GM19025 (cell line): ENCODE data around the gene CDC42SE2.
"Not testable (repeated sequence)": the region's sequence is repeated elsewhere in the genome, so short reads cannot be mapped to it uniquely, and the experiment has no call there.

Experiments
- ATAC-seq: cut with Tn5 transposase; IDR thresholded peaks from one replicate; pipeline ENCODE4 v1.9.1; 2021; ENCODE audit warnings: mild to moderate bottlenecking, low read depth, moderate library complexity; ENCODE audit not compliant: unreplicated experiment

Gene CDC42SE2

DNA sequence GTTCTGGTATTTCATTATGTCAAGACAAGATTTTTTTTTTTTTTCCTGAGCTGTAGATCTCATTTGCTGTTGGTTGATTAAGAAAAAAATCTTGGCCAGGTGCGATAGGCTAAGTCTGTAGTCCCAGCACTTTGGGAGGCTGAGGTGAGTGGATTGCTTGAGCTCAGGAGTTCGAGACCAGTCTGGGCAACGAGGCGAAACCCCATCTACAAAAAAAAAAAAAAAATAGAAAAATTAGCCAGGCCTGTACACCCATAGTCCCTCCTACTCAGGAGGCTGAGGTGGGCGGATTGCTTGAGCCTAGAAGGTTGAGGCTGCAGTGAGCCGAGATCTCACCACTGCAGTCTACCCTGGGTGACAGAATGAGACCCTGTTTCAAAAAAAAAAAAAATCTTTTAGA, 12.2 kb downstream of the CDC42SE2 start:
- ATAC-seq, result no peak

DNA sequence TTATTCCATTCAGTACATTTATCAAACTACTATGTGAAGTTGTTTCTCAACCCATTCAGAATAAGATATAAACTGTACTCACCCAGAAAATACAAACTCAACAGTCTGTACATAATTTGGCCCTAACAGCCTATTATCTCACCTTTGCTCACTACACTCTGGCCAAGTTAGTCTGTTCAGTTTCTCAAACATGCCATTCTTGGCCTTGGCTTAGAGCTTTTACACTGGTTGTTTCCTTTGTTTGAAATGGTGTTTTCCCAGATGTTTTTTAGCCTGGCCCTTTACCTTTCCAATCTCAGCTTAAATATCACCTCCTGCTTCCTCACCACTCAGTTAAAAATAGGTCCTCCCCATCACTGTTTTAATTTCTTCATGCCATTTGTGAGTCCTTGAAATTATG, 13.6 kb downstream of the CDC42SE2 start:
- no peak for ATAC-seq

DNA sequence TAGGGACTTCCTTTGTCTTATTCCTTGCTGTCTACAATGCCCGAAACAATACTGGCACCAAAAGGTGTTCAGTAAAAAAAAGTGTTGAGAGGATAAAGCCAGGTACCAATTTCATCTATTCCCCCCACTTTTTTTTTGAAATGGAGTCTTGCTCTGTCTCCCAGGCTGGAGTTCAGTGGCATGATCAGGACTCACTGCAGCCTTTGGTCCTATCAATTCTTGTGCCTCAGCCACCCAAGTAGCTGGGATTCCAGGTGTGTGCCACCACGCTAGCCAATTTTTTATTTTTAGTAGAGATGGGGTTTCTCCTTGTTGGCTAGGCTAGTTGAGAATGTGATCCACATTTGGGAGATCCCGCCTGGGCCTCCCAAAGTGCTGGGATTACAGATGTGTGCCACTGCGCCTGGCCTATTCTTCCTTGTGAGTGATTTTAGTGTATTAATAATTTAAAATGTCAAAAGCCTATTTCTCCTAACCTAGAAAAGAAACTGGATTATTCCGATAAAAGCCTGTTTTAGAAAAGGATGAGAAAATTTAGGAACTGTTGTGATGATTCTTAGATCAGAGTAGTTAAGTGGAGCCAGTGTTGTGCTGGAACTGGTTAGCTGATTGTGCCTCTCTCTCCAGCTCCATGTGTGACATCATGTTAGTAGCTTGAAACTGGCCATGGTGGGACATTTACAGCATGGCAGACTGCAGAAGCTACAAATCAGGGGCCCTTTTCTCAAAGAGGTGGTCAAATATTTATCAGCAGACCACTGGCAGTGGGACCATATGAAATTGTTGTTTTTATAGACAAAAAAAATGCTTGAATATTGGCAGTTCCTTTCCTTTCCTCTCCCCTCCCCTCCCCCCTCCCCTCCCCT, 14.3 kb downstream of the CDC42SE2 start:
- ATAC-seq, result no peak

- ATAC-seq, result not testable (repeated sequence)
Observed at GRCh38 chr5:131278741-131279124, 14.9 kb downstream of the CDC42SE2 start.

- no peak for ATAC-seq
Observed at GRCh38 chr5:131279204-131279603, 15.4 kb downstream of the CDC42SE2 start.

- no peak for ATAC-seq
Observed at GRCh38 chr5:131280417-131280816, 16.6 kb downstream of the CDC42SE2 start.

DNA sequence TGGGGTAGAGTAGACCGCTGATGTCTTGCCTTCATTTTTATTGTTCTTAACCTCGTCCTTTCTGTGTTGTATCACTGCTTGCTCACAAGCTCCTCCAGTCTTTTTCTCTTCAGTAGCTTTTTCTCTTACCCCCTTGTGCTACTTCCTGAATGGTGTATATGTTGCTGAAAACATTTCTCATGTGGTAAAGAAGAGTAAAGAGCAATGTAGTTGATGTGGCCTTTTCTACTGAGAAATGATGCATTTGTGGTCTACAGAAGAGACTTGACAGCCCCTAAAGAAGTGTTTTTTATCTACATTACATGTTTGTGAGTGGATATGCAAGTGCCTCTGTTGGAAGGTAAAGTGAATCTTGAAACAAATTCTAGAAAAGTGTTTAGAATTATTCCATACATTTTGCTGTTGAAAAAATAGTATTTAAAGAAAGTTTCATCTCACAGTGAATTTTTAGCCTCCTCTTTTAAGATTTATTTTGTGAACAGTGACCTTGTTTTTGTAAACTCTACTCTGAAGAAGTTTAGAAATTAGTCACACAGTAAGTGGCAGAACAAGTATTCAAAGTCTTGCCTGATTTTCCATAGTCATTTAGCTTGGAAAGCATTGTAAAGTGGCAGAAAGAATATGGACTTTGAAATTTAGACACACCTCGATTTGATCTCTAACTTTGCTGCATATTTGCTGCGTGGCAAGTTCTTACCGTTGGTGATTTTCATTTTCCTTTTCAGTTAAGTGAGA, 17.4 kb downstream of the CDC42SE2 start:
- ATAC-seq, result no peak

DNA sequence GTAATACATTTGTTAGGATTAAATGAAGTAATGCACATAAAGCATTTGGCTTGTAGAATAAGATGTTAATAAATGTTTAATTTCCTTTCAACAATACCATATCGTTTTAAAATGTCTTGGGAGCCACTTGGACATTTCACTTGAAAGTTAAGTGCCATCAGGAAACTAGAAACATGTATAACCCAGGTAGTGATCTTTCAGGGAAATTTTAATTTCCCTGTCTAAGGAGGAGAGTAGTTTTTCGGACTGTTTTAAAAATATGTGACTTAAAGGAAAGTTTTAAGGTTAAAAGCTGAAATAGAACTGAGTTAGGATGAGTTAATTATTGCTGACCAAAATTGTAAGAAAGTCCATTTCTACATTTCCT, 18.0 kb downstream of the CDC42SE2 start:
- ATAC-seq, result no peak

DNA sequence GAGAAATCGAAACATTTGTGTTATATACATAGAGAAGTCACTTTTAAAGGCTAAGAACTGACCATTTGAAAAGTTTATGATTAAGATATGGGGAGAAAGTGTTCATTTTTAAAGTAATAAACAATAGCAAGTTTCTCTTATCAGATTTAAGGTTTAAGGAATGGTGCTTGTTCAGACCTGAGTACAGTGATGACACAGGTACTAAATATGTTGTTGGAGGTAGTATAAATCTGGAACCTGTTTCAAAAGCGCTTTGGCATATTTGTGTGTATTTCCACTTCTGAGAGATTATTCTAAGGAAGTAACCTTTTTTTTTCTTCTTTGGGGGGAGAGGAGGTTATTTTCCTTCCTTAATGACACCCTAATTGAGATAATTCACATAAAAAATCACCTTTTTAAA, 18.4 kb downstream of the CDC42SE2 start:
- no peak for ATAC-seq

DNA sequence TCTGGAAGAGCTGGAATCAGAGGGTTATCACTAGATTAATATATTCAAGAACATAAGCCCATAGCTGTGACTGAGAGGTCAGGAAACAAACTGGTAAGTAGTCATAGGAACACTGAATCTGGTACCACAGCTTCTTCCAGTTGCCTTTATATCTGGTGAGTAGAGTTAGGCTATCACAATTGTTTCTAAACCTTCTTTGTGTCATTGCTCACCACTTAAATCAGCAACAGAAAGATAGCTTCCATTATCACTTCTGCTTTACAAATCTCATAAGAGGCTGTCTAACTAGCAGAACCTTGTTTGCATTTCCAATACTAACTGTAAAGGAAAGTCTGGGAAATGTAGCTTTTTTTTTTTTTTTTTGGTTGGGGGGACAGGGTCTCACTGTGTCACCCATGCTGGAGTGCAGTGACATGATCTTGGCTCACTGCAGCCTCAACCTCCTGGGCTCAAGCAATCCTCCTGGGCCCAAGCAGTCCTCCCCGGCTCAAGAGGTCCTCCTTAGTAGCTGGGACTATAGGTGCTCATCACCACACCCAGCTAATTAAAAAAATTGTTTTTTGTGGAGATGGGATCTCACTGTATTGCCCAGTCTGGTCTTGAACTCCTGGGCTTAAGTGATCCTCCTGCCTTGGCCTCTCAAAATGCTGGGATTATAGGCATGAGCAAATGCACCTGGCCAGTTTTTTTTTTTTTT, 22.0 kb downstream of the CDC42SE2 start:
- no peak for ATAC-seq

- ATAC-seq, result no peak
Observed at GRCh38 chr5:131286400-131286715, 22.5 kb downstream of the CDC42SE2 start.

DNA sequence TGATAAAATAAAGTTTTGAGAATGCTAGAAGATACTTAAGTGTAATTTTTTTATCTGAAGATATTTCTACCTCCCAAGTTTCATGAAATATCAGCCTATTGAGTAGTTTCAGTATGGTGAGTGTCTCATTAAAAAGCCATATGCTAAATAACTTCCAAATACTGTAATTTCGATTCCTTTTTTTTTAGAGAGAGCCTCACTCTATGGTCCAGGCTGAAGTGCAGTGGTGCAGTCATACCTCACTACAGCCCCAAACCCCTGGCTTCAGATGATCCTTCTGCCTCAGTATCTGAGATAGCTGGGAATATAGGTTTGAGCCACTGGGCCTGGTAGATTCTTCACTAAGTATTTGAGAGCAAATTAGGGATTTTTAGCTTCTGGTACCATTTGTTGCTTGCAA, 24.5 kb downstream of the CDC42SE2 start:
- no peak for ATAC-seq

DNA sequence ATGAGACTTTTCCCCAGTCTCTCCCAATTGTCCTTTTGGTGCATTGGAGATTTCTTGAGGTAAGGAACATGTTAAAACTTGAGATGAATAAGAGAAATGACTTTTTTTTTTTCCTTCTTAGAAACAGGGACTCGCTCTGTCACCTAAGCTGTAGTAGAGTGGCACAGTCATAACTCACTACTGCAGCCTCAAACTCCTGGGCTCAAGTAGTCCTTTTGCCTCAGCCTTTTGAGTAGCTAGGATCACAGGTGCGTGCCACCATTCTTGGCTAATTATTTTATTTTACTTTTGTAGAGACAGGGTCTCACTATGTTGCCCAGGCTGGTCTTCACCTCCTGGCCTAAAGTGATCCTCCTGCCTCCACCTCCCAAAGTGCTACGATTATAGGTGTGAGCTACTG, 25.9 kb downstream of the CDC42SE2 start:
- no peak for ATAC-seq

DNA sequence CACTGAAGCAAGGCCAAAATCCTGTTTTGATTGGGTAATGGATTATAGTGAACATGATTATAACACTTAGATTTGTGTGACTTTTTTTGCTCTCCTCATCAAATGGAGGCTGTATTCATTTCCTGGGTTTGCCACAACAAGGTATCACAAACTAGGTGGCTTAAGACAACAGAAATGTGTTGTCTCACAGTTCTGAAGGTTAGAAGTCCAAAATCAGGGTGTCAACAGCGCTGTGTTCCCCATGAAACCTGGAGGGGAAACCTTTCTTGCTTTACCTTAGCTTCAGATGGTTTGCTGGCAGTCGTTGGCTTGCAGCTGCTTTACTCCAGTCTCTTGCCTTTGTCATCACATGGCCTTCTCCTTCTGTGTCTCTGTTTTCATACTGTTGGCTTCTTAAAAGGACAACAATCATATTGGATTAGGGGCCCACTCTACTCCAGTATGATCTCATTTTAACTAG, 32.4 kb downstream of the CDC42SE2 start:
- no peak for ATAC-seq

DNA sequence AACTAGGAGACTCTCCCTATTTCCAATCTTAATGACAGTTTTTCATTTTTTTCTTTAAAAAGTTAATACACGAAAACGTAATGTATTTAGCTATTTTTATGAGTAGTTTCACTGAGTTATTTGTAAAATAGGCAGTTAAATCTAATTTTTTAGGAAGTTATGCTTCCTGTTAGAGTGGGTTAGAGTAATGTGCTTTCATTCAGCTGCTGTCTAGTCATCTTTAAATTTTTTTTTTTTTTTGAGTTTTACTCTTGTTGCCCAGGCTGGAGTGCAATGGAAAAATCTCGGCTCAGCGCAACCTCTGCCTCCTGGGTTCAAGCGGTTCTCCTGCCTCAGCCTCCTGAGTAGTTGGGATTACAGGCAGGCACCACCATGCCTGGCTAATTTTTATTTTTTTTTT, 34.0 kb downstream of the CDC42SE2 start:
- no peak for ATAC-seq

GRCh38 chr5:131299465-131299864, 35.6 kb downstream of the CDC42SE2 start:
- ATAC-seq, result no peak

DNA sequence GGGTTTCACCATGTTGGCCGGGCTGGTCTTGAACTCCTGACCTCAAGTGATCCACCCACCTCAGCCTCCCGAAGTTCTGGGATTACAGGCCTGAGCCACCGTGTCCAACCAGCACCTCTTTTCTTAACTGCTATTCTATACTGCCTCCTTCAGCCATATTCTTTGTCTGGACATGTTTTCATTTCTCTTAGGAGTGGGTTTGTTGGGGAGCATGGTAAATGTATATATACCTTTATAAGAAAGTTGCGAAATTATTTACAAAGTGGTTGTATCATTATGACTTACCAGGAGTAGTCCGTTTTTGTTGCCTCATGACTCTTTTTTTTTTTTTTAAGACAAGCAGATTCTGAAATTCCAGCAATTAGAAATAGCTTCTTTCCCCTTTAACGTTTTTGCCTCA, 38.7 kb downstream of the CDC42SE2 start:
- no peak for ATAC-seq

DNA sequence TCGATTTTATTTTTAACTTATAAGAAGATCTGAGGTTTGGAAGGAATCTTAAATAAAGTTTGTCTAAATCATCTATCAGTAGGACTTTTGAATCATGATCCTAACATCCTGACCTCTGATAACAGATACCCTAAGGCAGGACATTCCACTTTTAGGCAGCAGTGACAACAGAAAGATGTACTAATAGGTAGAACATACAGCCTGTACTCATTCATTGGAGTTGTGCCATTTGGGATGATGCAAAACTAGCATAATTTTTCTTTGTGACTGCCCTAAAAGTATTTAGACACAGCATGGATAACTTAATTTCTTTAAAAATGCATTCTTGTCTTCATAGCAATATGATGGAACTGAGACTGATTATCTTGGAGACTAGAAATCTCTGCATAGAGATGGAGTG, 39.7 kb downstream of the CDC42SE2 start:
- ATAC-seq, result no peak

GRCh38 chr5:131304414-131304813, 40.6 kb downstream of the CDC42SE2 start:
- ATAC-seq, result no peak

GRCh38 chr5:131305138-131305689, 41.4 kb downstream of the CDC42SE2 start:
- ATAC-seq, result no peak

GRCh38 chr5:131305906-131306305, 42.1 kb downstream of the CDC42SE2 start:
- no peak for ATAC-seq
